Esophagus squamous epithelium (tissue), 5 donors: ENCODE measurements around the gene ZNHIT1. TPM values are rescaled to one million over a fixed set of nuclear protein-coding genes. Genes with fewer than 3 reads are reported as not detected.

Source experiments
- DNase-seq: peaks from one replicate; lab custom pipeline; 2025; lab: John Stamatoyannopoulos, UW
- H3K27ac ChIP-seq, 4 donors: fragments of 200-600 bp; sonication (generic); one replicate each; pipeline ENCODE4 v1.5.1; 2016 to 2019; ENCODE audit warnings: mild to moderate bottlenecking in 1 of 4
- H3K27me3 ChIP-seq, 4 donors: fragments of 200-600 bp; sonication (generic); 1 replicate in 3 of 4; 2 replicates in 1 of 4; pipeline versions ENCODE4 v1.5.1 to v1.6.0; 2017 to 2021; ENCODE audit warnings: antibody characterized with exemption in 1 of 4
- H3K36me3 ChIP-seq, 3 donors: fragments of 200-600 bp; sonication (generic); one replicate each; pipeline ENCODE4 v1.5.1; 2016 to 2019
- H3K4me1 ChIP-seq, 3 donors: fragments of 200-600 bp; sonication (generic); one replicate each; pipeline ENCODE4 v1.5.1; 2017 to 2019
- H3K4me3 ChIP-seq, 4 donors: fragments of 200-600 bp; sonication (generic); 1 replicate in 3 of 4; 2 replicates in 1 of 4; pipeline ENCODE4 v1.5.1; 2016 to 2019; ENCODE audit warnings: mild to moderate bottlenecking in 2 of 4, moderate library complexity in 1 of 4
- H3K9me3 ChIP-seq, 3 donors: fragments of 200-600 bp; sonication (generic); one replicate each; pipeline ENCODE4 v1.5.1; 2016 to 2019
- CTCF ChIP-seq, 6 experiments: fragments of 450-650 bp in 4 of 6; fragments of 200-600 bp in 2 of 6; sonication (generic) in 2 of 6; IDR thresholded peaks; one replicate each; pipeline ENCODE4 v1.5.1; 2016 to 2019; ENCODE audit warnings: antibody characterized with exemption in 6 of 6, mild to moderate bottlenecking in 4 of 6, moderate library complexity in 4 of 6
- POLR2A ChIP-seq, 4 donors: fragments of 450-650 bp; IDR thresholded peaks; one replicate each; pipeline ENCODE4 v1.6.1; 2017; ENCODE audit warnings: antibody characterized with exemption in 4 of 4, mild to moderate bottlenecking in 4 of 4, moderate library complexity in 3 of 4
- WGBS, 2 donors: methylation state at CpG; one replicate each; pipeline ENCODE4 v1.1.5; 2018; 5-methylcytosine and 5-hydroxymethylcytosine counted together
- intact Hi-C: fragments of 100-400 bp; cut with DNase I; formaldehyde crosslinking; loops from one replicate; pipeline ENCODE4 v1.15.0; 2022
- total RNA-seq, 4 donors: library from RNA; depleted of rRNA; stranded (reverse); fragments of >200 nt; gene quantifications; one replicate each; pipeline ENCODE4 v1.1.0, GENCODE V29; 2016
- donor health status: DM: yes; HTN: yes; CAD: no.

Gene ZNHIT1
- total RNA-seq, 4 donors from 2014 or later = 51.3 to 87.9 (median 64.4) TPM

- no peak for DNase-seq
- Histone ChIP-seq H3K27me3 (peaks cover 28 to 100% (median 71%) of the 10 kb centered on the region in 4 donors), H3K4me1 (peaks cover 24 to 58% (median 24%) of the 10 kb centered on the region in 3 donors), H3K36me3 (no peaks in the 10 kb centered on the region), H3K9me3 (no peaks in the 10 kb centered on the region), H3K27ac (no peak overlapping the region), H3K4me3 (peak overlapping the region in 2 of 4 donors; percentile 18 to 47)
- WGBS, 2 donors = 3 to 8% methylated on average over 16 of the region's 16 CpGs
- intact Hi-C loops = no loop called here
- no peak for TF ChIP-seq POLR2A (IDR thresholded peaks at IDR 0.05)
- TF ChIP-seq CTCF (IDR thresholded peaks at IDR 0.05) = no peak
These were observed 44.2 kb upstream of the ZNHIT1 start for GRCh38 chr7:101173752-101174244.

GRCh38 chr7:101174322-101174854, 43.6 kb upstream of the ZNHIT1 start:
- Histone ChIP-seq H3K27me3 (peaks cover 28 to 100% (median 72%) of the 10 kb centered on the region in 4 donors), H3K4me3 (no peak overlapping the region), H3K4me1 (peaks cover 24 to 59% (median 26%) of the 10 kb centered on the region in 3 donors), H3K27ac (no peak overlapping the region), H3K9me3 (no peaks in the 10 kb centered on the region), H3K36me3 (no peaks in the 10 kb centered on the region)
- no peak for DNase-seq
- no peak for TF ChIP-seq CTCF (IDR thresholded peaks at IDR 0.05)
- 2 to 20% methylated on average over 5 to 10 of the region's 28 CpGs for WGBS, 2 donors
- intact Hi-C loops = no loop called here

- DNase-seq = no peak
- no peaks in the 10 kb centered on the region for H3K9me3 ChIP-seq
- TF ChIP-seq POLR2A (IDR thresholded peaks at IDR 0.05) = no peak
- no peak for TF ChIP-seq CTCF (IDR thresholded peaks at IDR 0.05)
- H3K36me3 ChIP-seq = no peaks in the 10 kb centered on the region
- intact Hi-C loops = no loop called here
- H3K4me3 ChIP-seq = no peak overlapping the region
- H3K27ac ChIP-seq = no peak overlapping the region
- 43 to 56% methylated on average over 3 of the region's 3 CpGs for WGBS, 2 donors
- peaks cover 24 to 100% (median 75%) of the 10 kb centered on the region in 4 donors for H3K27me3 ChIP-seq
- H3K4me1 ChIP-seq = peaks cover 29 to 57% (median 33%) of the 10 kb centered on the region in 3 donors
These were observed 42.3 kb upstream of the ZNHIT1 start for GRCh38 chr7:101175664-101176063.

GRCh38 chr7:101177644-101178043, 40.3 kb upstream of the ZNHIT1 start:
- intact Hi-C loops = no loop called here
- 86 to 100% methylated on average over 1 of the region's 2 CpGs for WGBS, 2 donors
- TF ChIP-seq POLR2A (IDR thresholded peaks at IDR 0.05) = no peak
- DNase-seq = no peak
- Histone ChIP-seq H3K4me1 (peaks cover 21 to 37% (median 21%) of the 10 kb centered on the region in 3 donors), H3K9me3 (no peaks in the 10 kb centered on the region), H3K4me3 (no peak overlapping the region), H3K27ac (no peak overlapping the region), H3K36me3 (no peaks in the 10 kb centered on the region), H3K27me3 (peaks cover 16 to 100% (median 63%) of the 10 kb centered on the region in 4 donors)

GRCh38 chr7:101179117-101179516, 38.8 kb upstream of the ZNHIT1 start:
- no peak for DNase-seq
- Histone ChIP-seq H3K4me3 (no peak overlapping the region), H3K9me3 (no peaks in the 10 kb centered on the region), H3K4me1 (peaks cover 9 to 22% (median 9%) of the 10 kb centered on the region in 3 donors), H3K27ac (no peak overlapping the region), H3K36me3 (no peaks in the 10 kb centered on the region), H3K27me3 (peaks cover 6 to 100% (median 50%) of the 10 kb centered on the region in 4 donors)
- no peak for TF ChIP-seq POLR2A (IDR thresholded peaks at IDR 0.05)
- TF ChIP-seq CTCF (IDR thresholded peaks at IDR 0.05) = no peak
- intact Hi-C loops = no loop called here
- WGBS, 2 donors = 3 to 4% methylated on average over 15 to 19 of the region's 20 CpGs
